ENCODE results near the gene PSMG4. TPM values are rescaled to one million over a fixed set of nuclear protein-coding genes. Genes with fewer than 3 reads are reported as not detected.
A peak's percentile ranks its signal among the peaks of the same experiment; 100 is the strongest.

Gene PSMG4
- total and polyA plus RNA-seq, 9 of the 15 experiments (the other 6 are each of a cell fraction or from before 2014, with no cell fraction given) = 12.9 to 185 (median 52.0) TPM

- TF ChIP-seq, protein P1, sequence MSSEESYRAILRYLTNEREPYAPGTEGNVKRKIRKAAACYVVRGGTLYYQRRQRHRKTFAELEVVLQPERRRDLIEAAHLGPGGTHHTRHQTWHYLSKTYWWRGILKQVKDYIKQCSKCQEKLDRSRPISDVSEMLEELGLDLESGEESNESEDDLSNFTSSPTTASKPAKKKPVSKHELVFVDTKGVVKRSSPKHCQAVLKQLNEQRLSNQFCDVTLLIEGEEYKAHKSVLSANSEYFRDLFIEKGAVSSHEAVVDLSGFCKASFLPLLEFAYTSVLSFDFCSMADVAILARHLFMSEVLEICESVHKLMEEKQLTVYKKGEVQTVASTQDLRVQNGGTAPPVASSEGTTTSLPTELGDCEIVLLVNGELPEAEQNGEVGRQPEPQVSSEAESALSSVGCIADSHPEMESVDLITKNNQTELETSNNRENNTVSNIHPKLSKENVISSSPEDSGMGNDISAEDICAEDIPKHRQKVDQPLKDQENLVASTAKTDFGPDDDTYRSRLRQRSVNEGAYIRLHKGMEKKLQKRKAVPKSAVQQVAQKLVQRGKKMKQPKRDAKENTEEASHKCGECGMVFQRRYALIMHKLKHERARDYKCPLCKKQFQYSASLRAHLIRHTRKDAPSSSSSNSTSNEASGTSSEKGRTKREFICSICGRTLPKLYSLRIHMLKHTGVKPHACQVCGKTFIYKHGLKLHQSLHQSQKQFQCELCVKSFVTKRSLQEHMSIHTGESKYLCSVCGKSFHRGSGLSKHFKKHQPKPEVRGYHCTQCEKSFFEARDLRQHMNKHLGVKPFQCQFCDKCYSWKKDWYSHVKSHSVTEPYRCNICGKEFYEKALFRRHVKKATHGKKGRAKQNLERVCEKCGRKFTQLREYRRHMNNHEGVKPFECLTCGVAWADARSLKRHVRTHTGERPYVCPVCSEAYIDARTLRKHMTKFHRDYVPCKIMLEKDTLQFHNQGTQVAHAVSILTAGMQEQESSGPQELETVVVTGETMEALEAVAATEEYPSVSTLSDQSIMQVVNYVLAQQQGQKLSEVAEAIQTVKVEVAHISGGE (CRISPR knock-in tag; IDR thresholded peaks at IDR 0.05) = no peak
- TF ChIP-seq NFE2 (IDR thresholded peaks at IDR 0.05; ENCODE audit: low read depth) (peak; percentile 11; the same call in 1 of the 2 replicates), NCOA4 (IDR thresholded peaks at IDR 0.05; ENCODE audit: partially characterized antibody) (no peak), CEBPB (tag; IDR thresholded peaks at IDR 0.05) (no peak), PHF8 (IDR thresholded peaks at IDR 0.05; ENCODE audit: borderline replicate concordance, low read length) (peak; percentile 17; the same call in 1 of the 2 replicates), DNMT1 (IDR thresholded peaks at IDR 0.05) (no peak), ZNF253 (CRISPR knock-in tag; conservative IDR thresholded peaks at IDR 0.05) (no peak), PKNOX1 (IDR thresholded peaks at IDR 0.05) (no peak), U2AF1 (optimal IDR thresholded peaks at IDR 0.05; ENCODE audit: low read depth, low read length) (no peak), ARID4B (CRISPR knock-in tag; IDR thresholded peaks at IDR 0.05) (peak; percentile 55; the same call in 1 of the 2 replicates), FOXA3 (CRISPR knock-in tag; conservative IDR thresholded peaks at IDR 0.05 in 1 of 2, IDR thresholded peaks at IDR 0.05 in 1 of 2) (no peak), HIVEP1 (CRISPR knock-in tag; IDR thresholded peaks at IDR 0.05) (no peak), ZFP91 (CRISPR knock-in tag; IDR thresholded peaks at IDR 0.05) (0 out of 2 replicates have a peak, but pooled peaks have one; percentile 0)
Measured at GRCh38 chr6:3247255-3248146, 11.2 kb upstream of the PSMG4 start (continued).
